GM21360 (cell line): ENCODE measurements around the gene ZNF467.

Source experiments
- ATAC-seq: cut with Tn5 transposase; IDR thresholded peaks from one replicate; pipeline ENCODE4 v1.9.1; 2021; ENCODE audit warnings: mild to moderate bottlenecking, moderate library complexity; ENCODE audit not compliant: unreplicated experiment

ZNF467 gene

GRCh38 chr7:149772241-149772955 is 990 bp downstream of the ZNF467 start:
- ATAC-seq, result no peak

GRCh38 chr7:149771720-149772240 is 1.6 kb downstream of the ZNF467 start:
- ATAC-seq, result peak; percentile 94

GRCh38 chr7:149770728-149771636 is 2.4 kb downstream of the ZNF467 start:
- ATAC-seq, result no peak

- ATAC-seq, result no peak
These were observed 3.5 kb downstream of the ZNF467 start for GRCh38 chr7:149769915-149770314.

GRCh38 chr7:149768931-149769330 is 4.5 kb downstream of the ZNF467 start:
- ATAC-seq, result no peak

GRCh38 chr7:149767068-149767467 is 6.3 kb downstream of the ZNF467 start:
- ATAC-seq, result no peak

- ATAC-seq, result no peak
These were observed 7.2 kb downstream of the ZNF467 start for GRCh38 chr7:149766135-149766675.

- no peak for ATAC-seq
These were observed 7.8 kb downstream of the ZNF467 start for GRCh38 chr7:149765399-149766121.

- no peak for ATAC-seq
These were observed 8.6 kb downstream of the ZNF467 start for GRCh38 chr7:149764481-149765398.

- ATAC-seq, result no peak
These were observed 9.7 kb downstream of the ZNF467 start for GRCh38 chr7:149763563-149764240.

- ATAC-seq, result no peak
These were observed 10.8 kb downstream of the ZNF467 start for GRCh38 chr7:149762610-149763009.

- no peak for ATAC-seq
These were observed 11.3 kb downstream of the ZNF467 start for GRCh38 chr7:149762089-149762488.

- no peak for ATAC-seq
These were observed 12.1 kb downstream of the ZNF467 start for GRCh38 chr7:149761307-149761706.

- no peak for ATAC-seq
These were observed 12.8 kb downstream of the ZNF467 start for GRCh38 chr7:149760538-149760937.

GRCh38 chr7:149759093-149759860 is 14.1 kb downstream of the ZNF467 start:
- no peak for ATAC-seq

GRCh38 chr7:149753375-149754233 is 19.8 kb downstream of the ZNF467 start:
- no peak for ATAC-seq

- ATAC-seq, result no peak
These were observed 20.7 kb downstream of the ZNF467 start for GRCh38 chr7:149752646-149753045.
